ENCODE measurements around the gene PIP5K1A.

GRCh38 chr1:151293093-151293492, 94.7 kb downstream of the PIP5K1A start:
- TF ChIP-seq CTCF (IDR thresholded peaks at IDR 0.05) (no peak), POLR2A (IDR thresholded peaks at IDR 0.05) (no peak)
